AG04450 (cell line): ENCODE results near the gene BAG1. TPM values are rescaled to one million over a fixed set of nuclear protein-coding genes. Genes with fewer than 3 reads are reported as not detected.

ENCODE experiments used
- CTCF ChIA-PET: fragments of 300-600, 350-600 bp; formaldehyde crosslinking; extraction: SDS; loops from one replicate; lab custom pipeline; 2022; ENCODE audit warnings: antibody characterized with exemption, inconsistent platforms; lab: Charles Lee
- POLR2A ChIA-PET: fragments of 350-600 bp; formaldehyde crosslinking; extraction: SDS; loops from one replicate; lab custom pipeline; 2021; ENCODE audit warnings: antibody characterized with exemption, inconsistent platforms; lab: Yijun Ruan, JAX
- DNase-seq: peaks from one replicate; pipeline ENCODE4 v3.0.0-alpha.2; 2011; ENCODE audit warnings: low read depth, low spot score
- H3K27ac ChIP-seq: one replicate; pipeline ENCODE4 v1.5.1; 2012; ENCODE audit warnings: low read depth, low read length, control low read depth
- H3K27me3 ChIP-seq: one replicate; pipeline ENCODE4 v1.6.0; 2012; ENCODE audit warnings: low read length; ENCODE audit not compliant: control insufficient read depth, insufficient read depth
- H3K4me3 ChIP-seq: 2 replicates; pipeline ENCODE4 v1.5.1; 2011; ENCODE audit warnings: mild to moderate bottlenecking, low read depth, low read length, control low read depth
- H3K9me3 ChIP-seq: 2 replicates; pipeline ENCODE4 v1.5.1; 2012; ENCODE audit warnings: low read length; ENCODE audit not compliant: control insufficient read depth, insufficient read depth
- CTCF ChIP-seq: IDR thresholded peaks from 2 replicates; pipeline ENCODE4 v1.5.1; 2011; ENCODE audit warnings: low read depth, low read length, control low read depth, inconsistent platforms
- polyA plus RNA-seq: library from polyadenylated mRNA; depleted of rRNA; stranded (reverse); fragments of >200 nt; gene quantifications from 2 replicates; pipeline ENCODE4 v1.2.3, GENCODE V29; 2011

Gene BAG1
- polyA plus RNA-seq, 1 experiment, result 31.7 TPM

- Histone ChIP-seq H3K27me3 (no peaks in the 10 kb centered on the region), H3K4me3 (no peak overlapping the region), H3K27ac (no peak overlapping the region), H3K9me3 (no peaks in the 10 kb centered on the region)
- ChIA-PET CTCF (interaction anchor here (1.0 kb wide), 1 partner anchor 146 kb away, joined by 4 read pairs; no protein-coding TSS in a partner anchor), POLR2A (no interaction called here)
- no peak for DNase-seq
- TF ChIP-seq CTCF, result no peak
Observed at GRCh38 chr9:33307067-33307466, 42.6 kb upstream of the BAG1 start.

GRCh38 chr9:33306037-33306436 is 41.5 kb upstream of the BAG1 start:
- ChIA-PET POLR2A (no interaction called here), CTCF (no interaction called here)
- Histone ChIP-seq H3K27ac (no peak overlapping the region), H3K27me3 (no peaks in the 10 kb centered on the region), H3K4me3 (no peak overlapping the region), H3K9me3 (no peaks in the 10 kb centered on the region)
- DNase-seq, result no peak
- TF ChIP-seq CTCF, result no peak

- POLR2A ChIA-PET, result no interaction called here
- no peak for DNase-seq
- Histone ChIP-seq H3K27ac (no peak overlapping the region), H3K27me3 (no peaks in the 10 kb centered on the region), H3K9me3 (no peaks in the 10 kb centered on the region), H3K4me3 (no peak overlapping the region)
- TF ChIP-seq CTCF, result no peak
- CTCF ChIA-PET, result interaction anchor here (1.1 to 1.3 kb wide), 2 partner anchors 71 to 148 kb away, joined by 3 to 4 read pairs; no protein-coding TSS in a partner anchor
Observed at GRCh38 chr9:33304362-33304761, 39.9 kb upstream of the BAG1 start.

GRCh38 chr9:33300546-33300945 is 36.0 kb upstream of the BAG1 start:
- Histone ChIP-seq H3K9me3 (no peaks in the 10 kb centered on the region), H3K27me3 (no peaks in the 10 kb centered on the region), H3K27ac (no peak overlapping the region), H3K4me3 (no peak overlapping the region)
- no peak for TF ChIP-seq CTCF
- no peak for DNase-seq
- ChIA-PET CTCF (interaction anchor here (1.9 kb wide), 1 partner anchor 74 kb away, joined by 4 read pairs; no protein-coding TSS in a partner anchor), POLR2A (interaction anchor here (0.7 kb wide), 1 partner anchor 10 kb away, joined by 3 read pairs; the partner anchor contains the start of gene NFX1)

GRCh38 chr9:33297432-33297831 is 32.9 kb upstream of the BAG1 start:
- TF ChIP-seq CTCF, result no peak
- H3K4me3 ChIP-seq, result no peak overlapping the region
- CTCF ChIA-PET, result interaction anchor here (1.2 to 2.1 kb wide), 2 partner anchors 10 to 156 kb away, joined by 5 to 10 read pairs; no protein-coding TSS in a partner anchor
- POLR2A ChIA-PET, result no interaction called here
- H3K27me3 ChIP-seq, result no peaks in the 10 kb centered on the region
- H3K27ac ChIP-seq, result no peak overlapping the region
- H3K9me3 ChIP-seq, result no peaks in the 10 kb centered on the region
- DNase-seq, result no peak
